ENCODE measurements around the gene EDN3. TPM values are rescaled to one million over a fixed set of nuclear protein-coding genes. Genes with fewer than 3 reads are reported as not detected.

Gene EDN3
- total and polyA plus RNA-seq, 9 of the 15 experiments (the other 6 are each of a cell fraction or from before 2014, with no cell fraction given) = not detected

DNA sequence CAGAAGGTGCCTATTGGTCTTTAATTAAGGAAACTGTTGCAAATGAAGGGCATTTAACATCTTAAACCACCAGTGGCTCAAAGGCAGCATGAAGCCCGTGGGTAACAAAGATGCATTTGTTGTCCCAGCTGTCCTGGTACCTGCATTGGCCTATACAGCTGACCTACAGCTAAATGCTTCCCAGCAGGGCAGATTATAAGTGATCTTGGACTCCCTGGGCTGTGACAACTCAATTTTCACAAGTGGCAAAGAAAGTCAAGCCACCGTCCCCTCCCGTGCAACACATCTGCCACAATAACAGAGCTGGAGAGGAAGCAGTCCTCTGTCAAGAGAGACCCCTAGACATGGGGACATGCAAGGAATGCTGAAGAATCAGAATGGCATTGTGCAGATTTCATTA lies 31.5 kb upstream of the EDN3 start:
- Histone ChIP-seq H3K79me2 (ENCODE audit: control insufficient read depth, insufficient read depth, low read length) (no peaks in the 10 kb centered on the region), H3K9me3 (replicated peaks; ENCODE audit: control insufficient read depth, insufficient read depth, low read depth, low read length) (no peaks in the 10 kb centered on the region), H2AFZ (ENCODE audit: low read depth, low read length) (no peak overlapping the region), H3K4me3 (no peak overlapping the region), H3K27me3 (ENCODE audit: control insufficient read depth in 2 of 2, insufficient read depth in 2 of 2, low read length in 2 of 2) (peaks cover 10 to 22% of the 10 kb centered on the region in 2 experiments; a peak in 4 of 5 replicates), H3K9me1 (ENCODE audit: control insufficient read depth, insufficient read depth, low read length) (no peaks in the 10 kb centered on the region), H3K9ac (ENCODE audit: insufficient read depth in 1 of 2, low read depth in 2 of 2, low read length in 2 of 2) (no peak overlapping the region), H3K4me1 (replicated peaks in 1 of 2; ENCODE audit: control insufficient read depth in 2 of 2, insufficient read depth in 2 of 2, low read length in 2 of 2) (no peaks in the 10 kb centered on the region), H3K4me2 (ENCODE audit: insufficient read depth, low read length) (no peak overlapping the region), H3K36me3 (ENCODE audit: control insufficient read depth, insufficient read depth, low read length) (no peaks in the 10 kb centered on the region), H4K20me1 (replicated peaks; ENCODE audit: control insufficient read depth, insufficient read depth, low read length) (peaks cover 6% of the 10 kb centered on the region; the same call in 1 of the 2 replicates), H3K27ac (ENCODE audit: extremely low read depth, low read depth, low read length) (no peak overlapping the region)
- 0% methylated on average over 3 of the region's 3 CpGs for WGBS (ENCODE audit: insufficient coverage, low coverage, missing lambda C conversion rate)
- ChIA-PET CTCF (ENCODE audit: low intra/inter-chr PET ratio) (no interaction called here), POLR2A (no interaction called here)
- no peak for DNase-seq (ENCODE audit: extremely low read depth in 1 of 4, low spot score in 3 of 4)
- intact Hi-C loops (cut with micrococcal nuclease) = no loop called here
- TF ChIP-seq ZNF717 (CRISPR knock-in tag; IDR thresholded peaks at IDR 0.05) (no peak), MECOM (CRISPR knock-in tag; IDR thresholded peaks at IDR 0.05) (no peak), POLR2H (tag; IDR thresholded peaks at IDR 0.05; ENCODE audit: low read depth) (no peak), SMARCA4 (IDR thresholded peaks at IDR 0.05) (no peak), MEF2D (tag; conservative IDR thresholded peaks at IDR 0.05; ENCODE audit: low read depth) (no peak), SREBF2 (CRISPR knock-in tag; IDR thresholded peaks at IDR 0.05) (no peak), C11orf30 (IDR thresholded peaks at IDR 0.05; ENCODE audit: low read depth) (no peak), ZNF436 (CRISPR knock-in tag; IDR thresholded peaks at IDR 0.05) (no peak), ETV1 (tag; conservative IDR thresholded peaks at IDR 0.05; ENCODE audit: low read depth) (no peak)
- no TSS peak for BruUV-seq (replicated peaks)
- in situ Hi-C loops (cut with MboI) = no loop called here
- no peak for FAIRE-seq
- ATAC-seq = no peak

Measured in K562 (cell line).